Stimulated activated CD4-positive, alpha-beta T cell treated with anti-CD3 and anti-CD28 coated beads, Interleukin-4, amount 100 ng/mL, for 1 hour (primary cell): ENCODE measurements around the gene AGFG2.
"Not testable (repeated sequence)": the region's sequence is repeated elsewhere in the genome, so short reads cannot be mapped to it uniquely, and the experiment has no call there.

Experiments used
- DNase-seq: peaks from one replicate; pipeline ENCODE4 v3.0.0-alpha.2; 2020

The AGFG2 gene

DNA sequence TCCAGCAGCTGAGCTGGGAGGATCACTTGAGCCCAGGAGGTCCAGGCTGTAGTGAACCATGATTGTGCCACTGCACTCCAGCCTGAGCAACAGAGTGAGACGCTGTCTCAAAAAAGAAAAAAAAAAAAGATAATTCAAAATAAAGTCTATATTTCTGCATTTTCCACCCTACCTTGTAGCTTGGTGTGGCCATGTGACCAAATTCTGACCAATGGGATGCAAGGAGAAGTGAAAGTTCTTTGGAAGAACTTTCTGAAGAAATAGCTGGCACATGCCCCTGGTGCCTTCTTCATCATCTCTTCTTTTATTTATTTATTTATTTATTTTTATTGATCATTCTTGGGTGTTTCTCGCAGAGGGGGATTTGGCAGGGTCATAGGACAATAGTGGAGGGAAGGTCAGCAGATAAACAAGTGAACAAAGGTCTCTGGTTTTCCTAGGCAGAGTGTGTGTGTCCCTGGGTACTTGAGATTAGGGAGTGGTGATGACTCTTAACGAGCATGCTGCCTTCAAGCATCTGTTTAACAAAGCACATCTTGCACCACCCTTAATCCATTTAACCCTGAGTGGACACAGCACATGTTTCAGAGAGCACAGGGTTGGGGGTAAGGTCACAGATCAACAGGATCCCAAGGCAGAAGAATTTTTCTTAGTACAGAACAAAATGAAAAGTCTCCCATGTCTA is 17.0 kb upstream of the AGFG2 start:
- DNase-seq, result not testable (repeated sequence)

DNA sequence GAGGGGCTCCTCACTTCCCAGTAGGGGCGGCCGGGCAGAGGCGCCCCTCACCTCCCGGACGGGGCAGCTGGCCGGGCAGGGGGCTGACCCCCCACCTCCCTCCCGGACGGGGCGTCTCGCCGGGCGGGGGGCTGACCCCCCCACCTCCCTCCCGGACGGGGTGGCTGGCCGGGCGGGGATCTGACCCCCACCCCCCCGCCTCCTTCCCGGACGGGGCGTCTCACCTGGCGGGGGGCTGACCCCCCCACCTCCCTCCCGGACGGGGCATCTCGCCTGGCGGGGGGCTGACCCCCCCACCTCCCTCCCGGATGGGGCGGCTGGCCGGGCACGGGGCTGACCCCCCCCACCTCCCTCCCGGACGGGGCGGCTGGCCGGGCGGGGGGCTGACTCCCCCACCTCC is 15.8 kb upstream of the AGFG2 start:
- DNase-seq, result not testable (repeated sequence)

DNA sequence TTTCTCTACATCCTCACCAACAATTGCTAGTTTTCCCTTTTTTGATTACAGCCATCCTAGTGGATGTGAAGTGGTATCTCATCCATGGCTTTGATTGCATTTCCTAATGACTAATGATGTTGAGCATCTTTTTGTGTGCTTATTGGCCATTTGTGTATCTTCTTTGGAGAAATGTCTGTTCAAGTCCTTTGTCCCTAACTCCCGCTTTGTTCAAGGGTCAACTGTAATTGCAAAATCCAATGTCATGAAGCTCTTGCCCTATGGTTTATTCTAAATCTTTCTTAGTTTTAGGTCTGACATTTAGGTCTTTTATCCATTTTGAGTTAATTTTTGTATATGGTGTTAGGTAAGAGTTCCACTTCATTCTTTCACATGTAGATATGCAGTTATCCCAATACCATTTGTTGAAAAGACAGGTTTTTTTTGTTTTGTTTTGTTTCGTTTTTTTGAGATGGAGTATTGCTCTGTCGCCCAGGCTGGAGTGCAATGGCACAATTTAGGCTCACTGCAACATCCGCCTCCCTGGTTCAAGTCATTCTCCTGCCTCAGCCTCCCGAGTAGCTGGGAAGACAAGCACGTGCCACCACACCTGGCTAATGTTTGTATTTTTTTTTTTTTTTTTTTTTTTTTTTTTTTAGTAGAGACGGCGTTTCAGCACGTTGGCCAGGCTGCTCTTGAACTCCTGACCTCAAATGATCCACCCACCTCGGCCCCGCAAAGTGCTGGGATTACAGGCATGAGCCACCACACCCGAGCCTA is 10.7 kb upstream of the AGFG2 start:
- not testable (repeated sequence) for DNase-seq

DNA sequence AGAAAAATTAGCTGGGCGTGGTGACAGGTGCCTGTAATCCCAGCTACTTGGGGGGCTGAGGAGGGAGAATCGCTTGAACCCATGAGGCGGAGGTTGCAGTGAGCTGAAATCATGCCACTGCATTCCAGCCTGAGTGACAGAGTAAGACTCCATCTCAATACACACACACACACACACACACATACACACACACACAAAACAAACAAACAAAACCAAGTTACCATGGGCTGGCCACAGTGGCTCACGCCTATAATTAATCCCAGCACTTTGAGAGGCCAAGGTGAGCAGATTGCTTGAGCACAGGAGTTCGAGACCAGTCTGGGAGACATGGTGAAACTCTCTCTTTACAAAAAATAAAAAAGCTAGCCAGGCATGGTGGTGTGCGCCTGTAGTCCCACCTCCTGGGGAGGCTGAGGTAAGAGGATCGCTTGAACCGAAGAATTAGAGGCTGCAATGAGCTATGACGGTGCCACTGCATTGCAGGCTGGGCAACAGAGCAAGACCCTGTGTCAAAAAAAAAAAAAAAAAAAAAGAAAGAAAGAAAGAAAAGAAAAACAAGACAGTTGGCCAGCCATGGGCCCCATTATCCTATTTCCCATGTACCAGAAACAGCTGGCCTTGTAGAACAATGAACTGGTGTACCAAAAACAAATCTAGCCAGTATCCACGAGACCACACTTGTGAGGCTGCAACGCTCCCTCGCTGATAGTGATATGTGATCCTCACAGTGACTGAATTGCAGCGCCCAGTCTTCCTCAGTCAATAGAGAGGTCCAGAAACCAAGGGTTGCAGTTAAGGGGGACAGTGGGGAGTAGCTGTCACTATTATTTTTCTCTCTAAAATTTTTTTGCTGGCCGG is 6.6 kb upstream of the AGFG2 start:
- no peak for DNase-seq

DNA sequence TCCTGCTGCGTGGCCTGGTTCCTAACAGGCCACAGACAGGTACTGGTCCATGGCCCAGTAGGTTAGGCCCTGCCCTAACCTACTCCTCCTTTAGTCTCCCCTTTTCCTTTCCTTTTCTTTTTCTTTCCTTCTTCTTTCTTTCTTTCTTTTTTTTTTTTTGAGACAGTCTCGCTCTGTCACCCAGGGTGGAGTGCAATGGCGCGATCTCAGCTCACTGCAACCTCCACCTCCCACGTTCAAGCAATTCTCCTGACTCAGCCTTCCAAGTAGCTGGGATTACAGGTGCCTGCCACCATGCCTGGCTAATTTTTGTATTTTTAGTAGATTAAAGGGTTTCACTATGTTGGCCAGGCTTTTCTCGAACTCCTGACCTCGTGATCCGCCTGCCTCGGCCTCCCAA is 3.0 kb upstream of the AGFG2 start:
- DNase-seq, result not testable (repeated sequence)

DNA sequence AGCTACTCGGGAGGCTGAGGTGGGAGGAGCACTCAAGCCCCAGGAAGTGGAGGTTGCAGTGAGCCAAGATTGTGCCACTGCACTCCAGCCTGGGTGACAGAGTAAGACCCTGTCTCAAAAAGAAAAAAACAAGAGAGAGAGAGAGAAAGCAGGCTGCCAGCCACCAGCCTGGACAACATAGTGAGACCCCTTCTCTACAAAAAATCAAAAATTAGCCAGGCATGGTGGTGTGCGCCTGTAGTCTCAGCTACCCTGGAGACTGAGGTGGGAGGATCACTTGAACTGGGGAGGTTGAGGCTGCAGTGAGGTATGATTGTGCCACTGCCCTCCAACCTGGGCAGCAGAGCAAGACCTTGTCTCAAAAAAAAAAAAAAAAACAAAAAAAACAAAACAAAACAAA is 2.3 kb upstream of the AGFG2 start:
- not testable (repeated sequence) for DNase-seq

DNA sequence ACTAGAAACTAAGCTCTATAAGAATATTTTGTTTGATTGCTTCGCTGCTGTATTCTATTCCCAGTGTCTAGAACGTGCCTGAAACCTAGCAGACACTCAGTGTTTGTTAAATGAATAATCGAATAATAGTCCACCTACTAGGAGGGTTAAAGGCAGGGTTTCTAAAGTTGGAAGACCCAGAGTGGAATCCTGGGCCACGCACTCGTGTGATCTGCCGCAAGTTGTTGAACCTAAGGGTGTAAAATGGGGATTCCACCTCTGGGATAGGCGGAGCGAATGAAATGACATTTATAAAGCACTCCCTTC is 702 bp upstream of the AGFG2 start:
- no peak for DNase-seq

DNA sequence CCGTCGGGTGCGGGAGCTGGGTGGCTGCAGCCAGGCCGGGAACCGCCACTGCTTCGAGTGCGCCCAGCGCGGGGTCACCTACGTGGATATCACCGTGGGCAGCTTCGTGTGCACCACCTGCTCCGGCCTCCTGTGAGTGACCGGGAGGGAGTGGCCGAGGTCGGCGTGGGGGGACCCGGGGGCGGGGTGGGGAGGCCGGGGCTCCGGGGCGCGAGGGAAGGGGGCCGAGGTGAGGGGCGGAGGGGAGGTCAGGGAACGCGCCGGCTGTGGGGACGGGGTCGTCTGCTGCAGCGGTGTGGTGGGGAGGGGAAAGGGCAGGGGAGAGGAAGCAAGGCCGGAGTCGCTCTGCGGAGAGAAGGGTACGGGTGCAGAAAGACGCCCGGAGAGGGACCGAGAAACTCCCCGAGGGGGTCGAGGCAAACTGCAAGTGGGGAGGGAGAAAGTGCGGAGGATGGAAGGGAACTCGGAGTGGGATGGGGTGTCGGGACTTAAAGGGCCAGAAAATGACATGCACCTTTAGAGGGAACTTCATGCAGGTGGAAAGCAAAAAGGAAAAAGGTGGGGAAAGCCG is 518 bp downstream of the AGFG2 start:
- DNase-seq, result peak; percentile 10

DNA sequence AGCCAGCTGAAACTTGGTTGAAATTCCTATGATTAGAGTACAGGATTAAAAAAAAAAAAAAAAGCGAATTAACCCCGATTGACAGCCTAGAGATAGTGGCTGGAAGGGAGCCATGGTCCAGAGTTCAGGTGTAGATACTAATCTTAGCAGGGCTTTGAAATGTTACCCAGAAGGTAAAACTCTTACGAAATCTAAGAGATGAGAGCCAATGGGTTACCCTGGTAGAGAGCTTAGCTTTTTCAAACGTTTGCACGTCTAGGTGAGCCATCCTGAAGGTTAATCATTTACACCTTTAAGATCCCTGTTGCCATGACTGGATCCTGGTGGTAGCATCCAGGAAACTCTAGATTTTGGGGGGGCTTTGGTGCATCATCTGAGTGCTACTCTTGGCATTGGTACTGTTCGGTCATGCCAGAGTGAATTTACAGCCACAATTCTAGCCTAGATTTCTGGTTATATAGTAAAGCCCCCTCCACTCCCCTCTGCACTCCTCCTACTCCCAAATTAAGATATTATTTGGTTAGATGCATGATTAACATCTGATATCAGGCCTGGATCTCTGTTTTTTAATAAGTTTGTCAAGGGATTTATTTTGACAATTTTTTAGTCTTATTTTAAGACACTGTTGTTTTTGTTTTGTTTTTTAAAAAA is 1.2 kb downstream of the AGFG2 start:
- DNase-seq, result no peak

DNA sequence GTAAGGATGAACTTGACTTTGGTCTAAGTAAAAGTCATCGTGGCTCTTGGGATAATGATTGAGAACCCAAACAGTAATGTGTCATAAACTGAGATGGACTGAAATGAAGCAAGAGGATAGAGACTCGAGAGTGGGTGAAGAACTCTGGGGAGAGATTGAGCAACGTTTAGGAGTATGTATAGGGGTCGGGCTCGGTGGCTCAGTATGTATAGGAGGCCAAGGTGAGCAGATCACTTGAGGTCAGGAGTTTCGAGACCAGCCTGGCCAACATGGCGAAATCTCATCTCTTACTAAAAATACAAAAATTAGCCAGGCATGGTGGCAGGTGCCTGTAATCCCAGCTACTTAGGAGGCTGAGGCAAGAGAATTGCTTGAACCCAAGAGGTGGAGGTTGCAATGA is 2.3 kb downstream of the AGFG2 start:
- DNase-seq, result not testable (repeated sequence)

DNA sequence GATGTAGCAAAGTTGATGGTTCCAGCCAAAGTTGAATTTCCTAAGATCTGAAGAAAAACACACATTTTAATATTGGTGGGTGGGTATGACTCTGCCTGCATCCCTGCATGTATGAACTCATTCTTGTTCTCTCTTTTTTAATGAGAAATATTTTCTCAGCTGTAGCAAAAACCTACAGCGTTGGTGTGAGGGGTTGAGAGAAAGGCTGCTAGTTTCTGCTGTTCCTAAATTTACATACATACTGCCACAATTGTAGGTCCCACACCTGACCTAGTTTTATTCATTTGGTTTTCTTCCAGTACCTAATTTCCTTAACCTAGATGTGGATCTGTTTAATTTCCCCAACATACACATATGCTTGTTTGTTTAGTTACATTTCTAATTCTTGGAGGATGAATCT is 4.6 kb downstream of the AGFG2 start:
- no peak for DNase-seq

DNA sequence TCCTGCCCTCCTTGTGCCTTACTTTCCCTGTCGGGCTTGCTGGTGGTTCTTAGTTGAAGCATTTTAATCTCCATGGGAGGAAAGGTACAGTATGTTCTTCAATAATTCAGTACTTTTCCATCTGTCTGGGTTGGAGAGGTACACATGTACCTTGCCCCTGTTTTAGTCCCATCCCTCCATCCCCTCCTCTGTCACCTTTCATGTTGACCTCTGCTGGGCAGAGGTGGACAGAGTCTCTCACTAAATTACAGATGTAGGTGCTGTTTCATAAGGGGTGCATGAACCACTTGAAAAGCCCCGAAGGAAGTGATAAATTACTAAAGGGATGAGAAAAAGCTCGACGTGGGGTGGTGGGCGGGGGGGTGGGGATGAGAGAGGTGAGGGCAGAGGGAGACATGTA is 5.4 kb downstream of the AGFG2 start:
- no peak for DNase-seq

DNA sequence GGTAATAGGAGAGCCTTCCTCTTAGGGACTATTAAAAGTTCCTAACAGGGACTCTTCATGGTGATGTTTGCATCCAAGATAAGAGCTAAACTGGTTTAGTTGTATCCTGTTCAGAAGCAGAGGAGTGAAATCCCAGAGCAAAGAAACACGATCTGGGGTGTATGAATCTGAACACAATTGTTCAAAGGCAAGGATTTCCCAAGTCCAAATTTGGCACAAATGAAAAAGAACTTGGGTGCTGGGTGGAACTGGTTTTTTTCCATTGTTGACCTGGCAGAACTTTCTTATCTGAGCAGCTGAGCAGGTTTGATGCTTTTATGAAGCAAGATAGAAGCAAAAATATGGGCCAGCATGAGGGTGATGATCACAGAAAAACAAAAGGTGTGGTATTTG is 6.0 kb downstream of the AGFG2 start:
- no peak for DNase-seq

DNA sequence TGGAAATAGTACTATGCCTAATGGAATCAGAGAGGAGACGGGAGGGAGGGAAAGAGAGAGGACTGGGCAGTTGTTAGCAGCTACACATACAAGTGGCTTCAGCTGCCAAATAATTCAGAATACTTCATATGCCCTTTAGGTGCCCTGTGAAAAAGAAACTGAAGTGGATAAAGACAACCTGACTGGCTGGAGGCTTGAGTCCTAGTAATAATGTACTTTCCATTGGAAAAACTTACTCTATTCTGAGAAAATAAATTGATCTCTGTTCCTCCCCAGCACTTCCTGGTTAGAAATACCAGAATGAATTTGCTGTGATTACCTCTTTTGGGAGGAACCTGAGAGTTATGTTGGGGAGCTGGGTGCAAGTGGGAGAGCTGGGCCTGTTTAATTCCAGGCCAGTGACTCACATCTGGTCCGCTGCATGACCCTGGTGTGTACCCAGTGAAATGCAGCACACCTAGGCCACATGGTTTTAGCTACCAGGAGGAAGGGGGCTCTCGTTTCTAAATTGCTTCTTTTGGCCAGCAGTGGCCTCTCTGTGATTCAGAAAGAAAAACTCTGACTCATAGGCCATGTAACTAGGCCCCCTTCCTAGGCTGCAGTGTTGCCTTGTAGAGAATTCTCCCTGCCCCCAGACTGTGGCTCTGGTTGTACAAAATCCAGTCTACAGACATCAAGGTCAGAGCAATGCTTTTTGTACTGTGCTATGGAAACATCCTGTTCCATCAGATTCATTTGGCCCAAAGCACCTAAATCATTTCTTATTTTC is 6.5 kb downstream of the AGFG2 start:
- DNase-seq, result peak; percentile 41

DNA sequence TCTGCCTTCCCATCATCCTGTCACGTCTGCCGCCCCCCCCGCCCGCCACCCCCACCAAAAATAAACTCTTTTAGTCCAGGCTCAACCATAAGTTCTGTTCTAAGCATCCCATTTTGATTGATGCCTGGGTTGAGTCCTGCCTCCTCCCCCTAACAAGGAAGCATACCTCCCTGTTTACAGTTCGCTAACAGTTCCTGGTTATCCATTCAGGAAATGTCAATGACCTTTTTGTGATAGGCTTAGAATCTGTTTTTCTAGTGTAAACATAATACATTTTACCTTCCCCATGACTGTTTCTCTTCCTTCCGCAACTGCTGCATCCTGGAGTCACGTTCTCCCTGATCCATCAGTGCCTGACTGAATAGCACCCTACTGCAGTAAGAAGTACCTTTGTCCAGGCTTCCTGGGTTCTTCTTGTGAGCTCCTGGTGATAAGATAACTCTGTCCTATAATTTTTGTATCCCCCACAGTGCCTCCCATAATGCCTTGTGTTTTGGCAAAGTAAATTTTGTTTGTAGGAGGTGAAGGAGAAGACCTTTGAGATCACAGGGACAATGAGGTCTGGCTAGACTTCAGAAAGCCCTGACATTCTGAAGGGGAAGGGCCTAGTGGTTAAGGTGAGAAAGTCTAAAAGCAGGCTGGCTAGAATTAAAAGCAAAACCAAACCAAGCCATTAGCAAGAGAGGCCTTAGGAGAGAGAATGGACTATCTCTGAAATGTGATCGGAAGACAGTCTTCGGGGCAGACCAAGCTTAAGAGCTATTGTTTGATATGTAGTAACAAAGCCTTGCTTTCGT is 7.3 kb downstream of the AGFG2 start:
- no peak for DNase-seq

DNA sequence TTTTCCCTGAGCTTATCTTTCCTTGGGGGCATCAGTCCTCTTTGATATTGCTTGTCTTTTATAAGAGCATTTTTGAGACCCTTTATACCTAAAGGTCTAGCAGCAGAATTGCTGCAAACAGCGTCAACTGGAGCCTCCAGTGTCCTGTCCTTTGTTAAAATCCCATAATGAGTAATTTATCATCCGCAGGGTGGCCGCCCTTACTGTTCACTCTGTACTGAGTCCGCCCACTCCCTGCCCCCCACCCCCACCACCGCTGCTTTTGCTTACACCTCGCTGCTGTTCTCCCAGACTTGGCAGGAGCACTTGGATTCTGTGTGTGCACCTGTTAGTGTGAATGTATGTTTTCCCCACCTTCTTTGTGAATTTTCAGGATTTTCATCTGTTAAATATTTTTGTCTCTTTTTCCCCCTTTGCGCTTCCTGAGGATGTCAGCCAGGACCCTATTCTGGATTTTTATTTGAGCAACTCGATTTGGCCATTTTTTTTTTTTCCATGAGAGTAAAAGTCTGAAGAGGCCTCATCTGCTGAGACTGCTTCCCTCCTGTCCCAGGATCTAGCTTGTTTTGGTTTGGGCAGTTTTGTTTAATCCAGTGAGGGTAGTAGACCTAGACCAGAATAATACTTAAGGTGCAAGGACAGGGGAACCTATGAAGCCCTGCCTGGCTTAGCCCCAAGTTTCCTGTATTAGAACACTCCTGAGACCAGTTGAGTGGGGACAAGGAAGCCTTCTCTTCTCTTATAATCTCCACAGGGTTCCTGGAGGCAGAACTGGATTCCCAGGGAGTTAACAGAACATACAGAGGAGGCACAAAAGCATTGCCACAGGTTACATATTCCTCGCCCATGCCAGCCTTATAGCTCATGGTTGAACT is 8.2 kb downstream of the AGFG2 start:
- no peak for DNase-seq

DNA sequence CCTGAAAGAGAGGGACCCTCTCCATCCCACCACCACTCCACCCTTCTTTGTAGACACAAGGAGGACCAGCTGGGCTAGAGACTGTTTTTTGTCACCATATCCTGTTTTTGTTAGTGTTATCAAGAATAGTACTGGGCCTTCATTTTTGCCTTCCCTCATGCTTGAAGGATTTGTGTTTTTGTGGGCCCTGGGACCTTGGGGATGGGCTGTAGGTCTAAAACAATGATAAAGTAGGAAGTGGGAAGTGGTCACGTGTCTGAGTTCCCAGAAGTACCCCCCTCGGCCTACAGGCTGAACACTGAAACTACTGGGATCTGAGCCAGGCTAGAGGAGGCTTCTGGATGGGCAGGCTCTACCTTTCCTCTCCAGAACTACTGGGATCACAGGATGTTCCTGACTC is 8.9 kb downstream of the AGFG2 start:
- DNase-seq, result no peak

DNA sequence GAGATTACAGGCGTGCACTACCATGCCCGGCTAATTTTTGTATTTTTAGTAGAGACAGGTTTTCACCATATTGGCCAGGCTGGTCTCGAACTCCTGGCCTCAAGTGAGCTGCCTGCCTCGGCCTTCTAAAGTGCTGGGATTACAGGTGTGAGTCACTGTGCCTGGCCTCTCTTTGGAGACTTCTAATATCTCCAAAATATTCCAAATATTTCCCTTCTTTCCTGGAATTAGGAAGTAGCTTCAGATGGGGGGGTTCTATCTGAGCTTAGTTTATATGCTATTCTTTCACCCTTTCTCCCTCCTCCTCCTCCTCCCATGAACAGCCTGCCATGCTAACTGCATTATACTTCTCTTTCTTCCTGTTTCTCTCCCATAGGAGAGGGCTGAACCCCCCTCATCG is 9.4 kb downstream of the AGFG2 start:
- not testable (repeated sequence) for DNase-seq

DNA sequence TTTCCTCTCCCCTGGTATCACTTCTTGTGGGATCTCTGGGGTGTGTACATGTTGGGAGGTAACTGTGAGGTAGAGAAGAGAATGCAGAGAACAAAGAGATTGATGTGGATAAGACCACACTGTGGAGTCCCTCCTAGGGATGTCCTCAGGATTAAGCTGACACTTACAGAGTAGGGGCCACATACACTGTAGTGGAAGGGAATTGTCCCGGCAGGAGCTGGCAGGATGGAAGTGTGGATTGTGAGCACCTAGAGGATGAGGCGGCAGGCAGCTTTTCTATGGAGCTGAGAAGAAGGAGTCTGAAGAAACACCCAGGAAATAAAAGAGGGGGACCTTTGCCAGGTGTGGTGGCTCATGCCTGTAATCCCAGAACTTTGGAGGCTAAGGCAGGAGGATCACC is 13.5 kb downstream of the AGFG2 start:
- no peak for DNase-seq

DNA sequence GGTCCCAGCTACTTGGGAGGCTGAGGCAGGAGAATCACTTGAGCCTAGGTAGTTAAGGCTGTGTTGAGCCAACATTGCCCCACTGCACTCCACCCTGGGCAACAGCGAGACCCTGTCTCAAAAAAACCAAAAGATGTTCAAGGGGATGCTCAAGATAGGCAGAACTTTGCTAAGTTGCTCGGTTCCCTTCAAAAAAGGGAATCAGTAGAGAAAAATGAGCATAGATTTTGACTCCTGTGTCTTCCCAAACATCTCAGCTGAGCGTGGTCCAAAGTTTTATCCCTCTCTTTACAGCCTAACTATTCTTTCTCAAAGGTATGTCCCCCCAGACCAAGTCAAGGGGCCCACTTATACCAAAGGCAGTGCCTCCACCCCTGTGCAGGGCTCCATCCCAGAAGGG is 14.0 kb downstream of the AGFG2 start:
- DNase-seq, result no peak
